Astrocyte of the spinal cord (primary cell): ENCODE data around the gene AJAP1.

Source experiments
- DNase-seq: peaks from one replicate; pipeline ENCODE4 v3.0.0; 2011; ENCODE audit warnings: low read depth, low spot score
- H3K4me3 ChIP-seq: 2 replicates; pipeline ENCODE4 v1.5.1; 2011; ENCODE audit warnings: low read depth, mild to moderate bottlenecking, low read length, moderate library complexity
- CTCF ChIP-seq: IDR thresholded peaks from 2 replicates; pipeline ENCODE4 v1.5.1; 2012; ENCODE audit warnings: low read depth, mild to moderate bottlenecking, low read length, inconsistent platforms
- in situ Hi-C: cut with HindIII; loops from 2 replicates; pipeline ENCODE4 v1.10.0; 2017; ENCODE audit warnings: low sequenced_read_pairs

Gene AJAP1

DNA sequence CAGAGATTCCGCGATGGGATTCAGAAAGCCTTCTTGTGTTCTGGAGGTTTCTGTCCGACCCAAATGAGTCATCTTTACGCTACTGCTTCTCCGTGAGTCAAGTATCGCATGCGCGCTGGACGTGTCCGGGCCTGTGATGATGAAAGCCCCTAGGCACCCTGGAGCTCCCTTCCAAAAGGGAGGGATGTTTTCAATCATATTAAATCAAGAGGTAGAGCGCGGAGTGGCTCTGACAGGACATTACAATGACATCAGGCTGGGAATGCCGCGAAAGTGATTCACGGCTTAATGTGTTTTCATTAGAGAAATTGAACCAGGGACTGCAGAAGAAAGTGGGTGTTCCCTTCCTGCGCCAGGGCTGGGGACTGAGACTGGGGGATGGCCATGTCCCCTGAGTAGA, 48.5 kb downstream of the AJAP1 start:
- in situ Hi-C loops, result no loop called here
- no peak overlapping the region for H3K4me3 ChIP-seq
- TF ChIP-seq CTCF, result no peak
- DNase-seq, result peak; percentile 43

GRCh38 chr1:4703646-4704045, 49.2 kb downstream of the AJAP1 start:
- TF ChIP-seq CTCF, result no peak
- in situ Hi-C loops, result no loop called here
- no peak overlapping the region for H3K4me3 ChIP-seq
- DNase-seq, result no peak

DNA sequence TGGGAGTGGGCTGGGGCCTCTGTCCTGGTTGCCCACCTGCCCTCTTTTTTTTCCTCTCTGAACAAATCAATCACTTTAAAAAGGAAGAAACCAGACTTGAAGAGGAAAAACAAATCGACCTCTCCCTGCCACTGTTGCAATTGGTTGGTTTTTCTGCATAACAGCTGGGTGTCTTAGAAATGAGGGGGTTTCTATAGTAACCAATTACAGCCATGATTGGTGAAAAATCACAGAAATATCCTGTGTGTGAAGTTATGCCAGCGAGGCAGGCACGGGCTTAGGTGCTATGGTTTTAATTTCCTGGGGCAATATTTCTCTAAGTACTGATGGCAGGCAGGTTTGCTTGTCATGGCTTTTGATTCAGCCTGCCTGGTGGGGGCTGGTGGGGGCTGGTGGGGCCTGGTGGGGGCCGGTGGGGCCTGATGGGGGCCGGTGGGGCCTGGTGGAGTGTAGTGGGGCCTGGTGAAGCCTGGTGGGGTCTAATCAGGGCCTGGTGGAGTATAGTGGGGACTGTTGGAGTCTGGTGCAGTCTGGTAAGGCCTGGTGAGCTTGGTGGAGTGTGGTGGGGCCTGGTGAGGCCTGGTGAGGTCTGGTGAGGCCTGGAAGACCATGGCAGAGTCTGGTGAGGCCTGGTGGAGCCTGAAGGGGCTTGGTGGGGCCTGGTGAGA, 54.6 kb downstream of the AJAP1 start:
- no peak for DNase-seq
- H3K4me3 ChIP-seq, result no peak overlapping the region
- TF ChIP-seq CTCF, result no peak
- in situ Hi-C loops, result no loop called here

- in situ Hi-C loops, result no loop called here
- DNase-seq, result no peak
- no peak for TF ChIP-seq CTCF
- no peak overlapping the region for H3K4me3 ChIP-seq
Measured at GRCh38 chr1:4709641-4710040, 55.2 kb downstream of the AJAP1 start.

DNA sequence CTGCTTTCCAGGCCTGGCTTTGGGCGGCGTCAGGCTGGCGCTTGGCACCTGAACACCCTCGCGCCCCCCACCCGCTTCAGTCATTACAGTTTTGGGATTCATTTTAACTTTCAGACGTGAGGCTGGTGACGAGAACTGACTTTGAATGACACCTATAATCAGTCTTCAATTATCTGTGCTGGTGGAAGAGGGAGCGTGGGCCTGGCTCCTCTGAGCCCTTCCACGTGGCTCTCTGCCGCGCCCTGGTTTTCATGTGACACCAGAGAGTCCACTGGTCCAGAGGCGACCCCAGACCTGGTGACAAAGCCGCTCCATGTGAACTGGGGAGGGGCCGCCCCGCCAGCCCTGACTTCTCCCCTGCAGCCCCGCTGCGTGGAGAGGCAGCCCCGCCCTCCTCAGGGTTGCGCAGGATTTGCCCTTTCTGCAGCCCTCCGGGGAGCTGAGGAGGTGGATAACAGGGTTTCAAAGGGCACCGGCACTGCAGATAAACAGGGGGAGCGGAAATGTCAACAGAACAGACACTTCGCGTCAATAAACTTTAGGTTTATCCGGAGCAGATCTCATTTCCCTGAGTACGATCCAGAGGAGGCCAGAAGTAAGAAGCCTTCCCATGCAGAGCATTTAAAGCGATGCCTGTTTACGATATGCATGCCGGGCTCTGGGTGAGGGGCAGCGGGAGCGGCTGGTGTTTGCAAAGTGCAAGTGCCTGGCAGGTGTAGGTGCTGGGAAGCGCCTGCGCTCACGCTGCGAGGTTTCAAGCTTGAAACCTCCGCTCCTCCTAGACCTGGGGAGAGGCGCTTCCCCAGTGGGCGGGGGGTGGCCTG, 56.4 kb downstream of the AJAP1 start:
- no peak for DNase-seq
- no peak for TF ChIP-seq CTCF
- in situ Hi-C loops, result no loop called here
- H3K4me3 ChIP-seq, result no peak overlapping the region

GRCh38 chr1:4711416-4712275, 57.2 kb downstream of the AJAP1 start:
- no peak for TF ChIP-seq CTCF
- no peak for DNase-seq
- no peak overlapping the region for H3K4me3 ChIP-seq
- in situ Hi-C loops, result no loop called here
